H54 (cell line): ENCODE results near the gene MAGI1.
"Not testable (repeated sequence)": the region's sequence is repeated elsewhere in the genome, so short reads cannot be mapped to it uniquely, and the experiment has no call there.

Source experiments
- DNase-seq: peaks from one replicate; pipeline ENCODE4 v3.0.0; 2011; ENCODE audit warnings: low spot score, mixed read lengths; ENCODE audit not compliant: insufficient read length
- FAIRE-seq: peaks from 3 replicates; lab custom pipeline; 2011; peaks lifted over from hg19 to GRCh38; lab: Jason Lieb, UNC
- POLR2A ChIP-seq: IDR thresholded peaks from 2 replicates; pipeline ENCODE4 v1.6.1; 2011; ENCODE audit warnings: low read depth, mild to moderate bottlenecking, low read length

MAGI1 gene

DNA sequence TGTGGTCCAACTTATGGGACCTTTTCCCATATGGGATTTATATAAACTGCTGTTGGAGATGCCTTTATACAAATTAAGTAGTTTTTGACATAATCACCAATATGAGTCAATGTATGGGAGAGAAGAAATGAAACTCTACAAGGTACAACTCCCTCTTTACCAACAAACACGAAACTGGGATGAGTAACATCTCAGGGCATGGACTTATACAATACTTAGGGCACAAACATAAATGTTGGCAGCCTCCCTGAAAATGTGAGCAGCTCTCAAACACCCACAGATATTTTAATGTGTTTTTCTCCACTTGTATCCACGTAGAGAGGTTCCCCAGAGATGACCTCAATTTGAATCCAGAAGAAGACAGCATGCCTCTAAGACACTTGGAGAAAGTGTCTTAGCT is 161.6 kb downstream of the MAGI1 start:
- TF ChIP-seq POLR2A: no peak
- DNase-seq: no peak
- no peak for FAIRE-seq

DNA sequence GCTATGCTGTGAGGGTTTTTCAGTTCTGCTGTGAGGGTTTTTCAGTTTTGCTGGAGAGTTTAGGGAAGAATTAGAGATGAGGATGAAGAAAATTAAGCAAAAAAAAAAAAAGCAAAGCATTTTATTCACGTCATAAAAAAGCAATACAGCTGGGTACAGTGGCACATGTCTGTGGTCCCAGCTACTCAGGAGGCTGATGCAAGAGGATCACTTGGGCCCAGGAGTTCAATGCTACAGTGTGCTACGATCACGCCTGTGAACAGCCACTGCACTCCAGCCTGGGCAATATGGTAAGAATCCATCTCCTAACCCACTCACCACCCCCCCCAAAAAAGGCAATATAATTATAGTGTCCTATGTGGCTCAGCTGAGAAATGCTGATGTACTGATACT is 162.7 kb downstream of the MAGI1 start:
- TF ChIP-seq POLR2A: no peak
- DNase-seq (no peak), FAIRE-seq (no peak)

DNA sequence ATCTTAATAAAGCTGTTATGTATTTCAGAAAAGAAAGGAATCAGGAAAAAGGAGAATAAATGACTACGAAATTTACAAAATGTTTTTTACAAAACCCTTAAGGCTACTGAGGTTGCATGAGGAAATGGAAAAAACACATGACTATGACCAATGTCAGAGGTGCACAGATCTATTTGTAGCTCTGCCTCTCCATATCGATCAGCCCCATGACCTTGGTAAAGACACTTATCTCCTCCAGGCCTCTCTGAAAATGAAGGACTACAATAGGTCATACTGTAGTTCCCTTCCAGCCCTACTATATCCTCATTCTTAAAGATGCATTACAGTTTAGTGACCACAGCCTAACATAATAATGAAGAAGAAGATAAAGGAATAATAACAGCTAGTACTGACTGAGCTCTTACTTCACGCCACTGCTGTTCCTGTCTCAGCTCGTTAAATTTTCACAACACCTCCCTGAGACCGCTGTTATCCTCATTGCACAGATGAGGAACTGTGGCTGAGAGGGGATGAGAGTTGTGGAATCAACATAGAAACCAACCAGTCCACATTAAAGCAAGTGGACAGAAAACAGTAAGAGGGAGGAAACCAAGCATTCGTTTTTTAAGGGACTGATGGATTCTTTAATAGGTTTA is 163.2 kb downstream of the MAGI1 start:
- FAIRE-seq: no peak

DNA sequence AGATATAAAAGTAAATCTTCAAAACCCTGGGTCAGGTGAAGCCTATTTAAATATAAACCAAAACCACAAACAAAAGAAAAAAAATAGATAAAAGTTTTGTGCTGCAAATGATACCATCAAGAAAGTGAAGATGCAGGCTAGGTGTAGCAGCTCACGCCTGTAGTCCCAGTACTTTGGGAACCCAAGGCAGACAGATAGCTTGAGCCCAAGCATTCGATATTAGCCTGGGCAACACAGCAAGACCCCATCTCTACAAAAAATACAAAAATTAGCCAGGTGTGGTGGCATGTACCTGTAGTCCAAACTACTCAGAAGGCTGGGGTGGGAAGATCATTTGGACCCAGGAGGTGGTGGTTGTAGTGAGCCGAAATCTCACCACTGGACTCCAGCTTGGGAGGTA is 164.8 kb downstream of the MAGI1 start:
- TF ChIP-seq POLR2A: no peak
- FAIRE-seq (no peak), DNase-seq (no peak)

More for the DNA sequence above, 163.2 kb downstream of the MAGI1 start:
- no peak for TF ChIP-seq POLR2A
- no peak for DNase-seq

DNA sequence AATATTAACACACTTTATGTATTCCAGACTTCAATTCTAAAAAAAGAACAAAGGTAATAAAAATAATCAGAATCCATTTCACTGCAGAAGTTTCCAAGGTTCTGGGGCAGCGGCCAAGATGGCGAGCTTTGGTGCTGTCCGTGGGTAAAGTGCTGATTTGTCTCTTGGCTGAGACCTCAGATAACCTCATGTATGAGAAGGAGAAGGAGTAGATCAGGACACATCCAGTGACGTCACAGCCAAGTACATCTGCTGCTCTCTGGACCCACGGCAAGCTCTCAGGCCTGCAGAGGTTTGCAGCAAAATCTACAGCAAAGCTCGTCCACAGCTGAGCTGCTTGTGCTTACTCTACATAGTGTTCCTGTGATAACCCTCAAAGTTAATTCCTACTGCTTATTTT is 165.7 kb downstream of the MAGI1 start:
- no peak for TF ChIP-seq POLR2A
- DNase-seq (no peak), FAIRE-seq (no peak)

DNA sequence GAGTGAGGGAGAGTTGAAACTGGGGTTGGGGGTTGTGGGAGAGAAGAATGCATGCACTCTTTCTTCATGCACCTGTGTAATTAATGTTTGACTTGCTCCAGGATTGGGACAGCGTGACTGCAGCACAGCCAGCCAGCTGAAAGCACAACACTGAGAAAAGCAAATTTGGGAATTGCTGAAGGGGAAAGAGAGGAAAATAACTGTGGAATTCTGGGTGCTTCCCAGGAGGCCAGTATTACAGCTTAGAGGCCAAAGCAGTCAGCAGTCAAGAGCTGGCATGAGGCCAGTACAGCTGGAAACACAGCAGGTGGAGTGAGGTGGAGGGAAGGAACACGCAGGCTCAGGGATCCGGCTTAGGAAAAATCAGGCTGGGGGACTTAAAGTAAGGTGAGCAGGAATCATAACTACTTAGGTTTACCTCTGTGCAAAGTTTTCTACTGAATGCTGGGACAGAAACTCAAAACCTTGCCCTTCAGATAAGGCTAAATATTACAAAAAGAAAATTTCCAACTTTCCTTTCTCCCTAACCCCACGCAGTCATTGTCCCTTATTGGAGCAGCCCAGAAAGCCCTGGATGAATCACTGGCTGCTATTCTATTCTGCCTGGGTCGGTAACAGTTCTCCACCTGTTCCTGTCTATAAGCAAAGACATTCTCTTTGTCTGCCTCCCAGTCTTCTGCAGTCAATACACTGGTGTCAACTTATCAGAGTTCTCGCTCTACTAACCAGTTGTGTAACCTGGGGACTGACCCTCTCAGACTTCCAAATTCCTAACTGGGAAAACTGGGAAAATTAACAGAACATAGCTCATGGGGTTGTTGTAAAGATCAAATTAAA is 167.2 kb downstream of the MAGI1 start:
- no peak for DNase-seq
- TF ChIP-seq POLR2A: no peak
- no peak for FAIRE-seq

DNA sequence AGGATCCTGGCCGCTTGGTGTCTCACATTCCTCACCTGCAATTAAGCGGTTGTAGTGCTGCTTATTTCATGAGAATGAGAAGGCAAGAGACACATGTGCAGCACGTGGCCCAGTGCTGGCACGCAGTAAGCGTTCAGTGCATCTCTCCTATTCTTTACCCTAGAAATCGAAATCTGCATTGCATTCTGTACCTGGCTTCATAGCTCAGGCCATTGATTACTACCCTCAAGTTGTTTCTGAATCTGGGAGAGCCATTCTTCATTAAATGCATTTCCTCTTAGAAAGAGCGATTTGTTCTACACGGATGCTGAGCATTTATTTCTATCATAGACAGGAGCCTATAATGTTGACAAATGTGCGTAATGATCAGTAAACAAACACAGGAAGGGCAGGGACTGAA is 168.9 kb downstream of the MAGI1 start:
- FAIRE-seq (no peak), DNase-seq (no peak)
- no peak for TF ChIP-seq POLR2A

DNA sequence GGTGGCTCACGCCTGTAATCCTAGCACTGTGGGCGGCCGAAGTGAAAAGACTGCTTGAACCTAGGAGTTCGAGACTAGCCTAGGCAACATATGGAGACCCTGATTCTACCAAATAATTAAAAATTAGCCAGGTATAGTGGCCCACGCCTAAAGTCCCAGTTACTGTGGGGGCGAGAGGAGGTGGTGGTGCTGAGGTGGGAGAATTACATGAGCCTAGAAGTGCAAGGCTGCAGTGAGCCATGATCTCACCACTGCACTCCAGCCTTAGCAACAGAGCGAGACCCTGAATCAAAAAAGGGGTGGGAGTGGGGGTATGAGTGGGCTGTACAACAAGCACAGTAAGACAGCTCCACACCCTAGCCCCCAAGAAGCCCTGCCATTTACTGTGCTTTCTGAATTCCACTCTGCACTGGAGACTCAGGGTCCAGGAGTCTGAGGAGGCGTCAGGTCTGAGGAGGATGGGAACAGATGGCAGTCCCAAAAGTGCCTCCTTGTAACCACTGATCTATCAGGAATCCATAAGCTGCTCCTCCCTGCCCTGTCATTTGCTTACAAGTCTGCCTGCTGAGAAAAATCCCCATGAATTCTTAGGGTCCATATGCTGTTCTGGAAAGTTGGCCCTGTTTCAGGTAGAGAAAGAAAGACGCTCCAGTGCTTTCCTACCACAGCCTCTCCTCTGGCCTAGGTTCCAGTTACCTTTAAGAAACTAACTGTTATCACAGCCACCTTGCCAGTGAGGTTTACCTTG is 171.1 kb downstream of the MAGI1 start:
- DNase-seq (no peak), FAIRE-seq (no peak)
- TF ChIP-seq POLR2A: no peak

DNA sequence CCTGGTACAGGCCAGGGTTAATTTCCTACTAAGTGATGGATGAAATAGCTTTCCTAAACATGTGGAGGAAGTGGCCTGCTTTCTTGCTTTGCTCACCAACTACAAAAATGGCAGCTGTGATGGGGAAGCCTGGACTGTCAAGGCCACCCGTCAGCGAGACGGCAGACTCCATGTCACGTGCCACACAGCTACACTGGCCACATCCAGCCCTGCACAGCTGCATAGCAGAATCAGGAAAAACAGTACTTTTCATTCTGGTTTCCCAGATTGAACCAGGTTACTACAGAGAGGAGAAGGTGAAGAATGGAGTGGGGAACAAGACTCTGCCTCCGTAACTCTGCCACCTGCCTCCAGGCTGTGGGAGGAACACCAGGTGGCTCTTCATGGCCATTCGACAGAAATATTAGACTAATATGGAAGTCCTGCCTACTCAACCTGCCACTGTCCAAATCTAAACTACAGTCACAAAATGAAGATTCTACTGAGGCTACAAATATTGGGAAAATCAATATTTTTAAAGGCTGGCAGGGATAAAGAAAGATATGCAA is 174.3 kb downstream of the MAGI1 start:
- no peak for FAIRE-seq
- no peak for DNase-seq
- no peak for TF ChIP-seq POLR2A

DNA sequence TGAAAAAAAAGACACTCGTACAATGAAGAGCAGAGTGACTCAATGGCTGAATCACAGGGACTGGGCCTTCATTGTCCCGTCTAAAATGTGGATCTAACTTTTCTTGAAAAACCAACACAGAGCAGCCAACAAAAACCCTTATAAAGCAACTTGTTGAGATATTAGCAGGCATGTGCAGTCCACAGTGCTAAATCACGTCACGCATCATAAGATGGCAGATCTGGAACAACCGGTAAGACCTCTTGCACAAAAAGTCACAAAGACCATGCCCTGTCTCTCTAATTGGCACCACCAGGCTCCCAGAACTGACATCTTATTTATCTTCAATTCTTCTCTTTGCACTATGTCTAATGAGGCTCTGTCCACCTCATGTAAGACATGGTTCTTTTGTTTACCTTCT is 177.0 kb downstream of the MAGI1 start:
- DNase-seq: no peak

DNA sequence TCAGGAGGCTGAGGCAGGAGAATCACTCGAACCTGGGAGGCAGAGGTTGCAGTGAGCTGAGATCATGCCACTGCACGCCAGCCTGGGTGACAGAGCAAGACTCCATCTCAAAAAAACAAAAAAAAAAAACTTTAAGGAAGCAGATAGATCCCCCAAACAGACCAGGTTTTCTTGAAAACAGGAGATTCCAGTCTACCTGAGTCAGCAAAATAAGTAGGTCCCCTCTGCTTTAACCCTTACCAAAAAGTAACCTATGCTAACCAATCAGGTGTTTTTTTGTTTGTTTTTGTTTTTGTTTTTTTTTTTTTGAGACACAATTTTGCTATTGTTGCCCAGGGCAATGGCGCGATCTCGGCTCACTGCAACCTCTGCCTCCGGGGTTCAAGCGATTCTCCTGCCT is 179.1 kb downstream of the MAGI1 start:
- not testable (repeated sequence) for FAIRE-seq, DNase-seq

More for the DNA sequence above, 177.0 kb downstream of the MAGI1 start:
- TF ChIP-seq POLR2A: no peak
- no peak for FAIRE-seq

DNA sequence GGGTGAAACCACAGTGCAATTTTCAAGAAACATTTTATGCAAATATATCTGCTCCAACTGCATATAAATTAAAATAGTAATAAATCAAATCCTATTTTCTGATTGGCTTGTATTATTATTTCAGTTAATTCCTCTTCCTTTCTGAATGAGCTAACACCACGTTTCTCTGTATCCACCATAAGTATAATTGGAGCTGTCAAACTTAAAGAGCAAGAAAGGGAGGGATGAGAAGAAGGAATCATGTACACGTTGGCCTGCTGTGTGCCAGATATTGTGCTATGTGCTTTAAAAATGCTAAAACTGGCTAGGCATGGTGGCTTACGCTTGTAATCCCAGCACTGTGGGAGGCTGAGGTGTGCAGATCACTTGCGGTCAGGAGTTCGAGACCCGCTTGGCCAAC is 180.0 kb downstream of the MAGI1 start:
- DNase-seq (no peak), FAIRE-seq (no peak)
- TF ChIP-seq POLR2A: no peak

DNA sequence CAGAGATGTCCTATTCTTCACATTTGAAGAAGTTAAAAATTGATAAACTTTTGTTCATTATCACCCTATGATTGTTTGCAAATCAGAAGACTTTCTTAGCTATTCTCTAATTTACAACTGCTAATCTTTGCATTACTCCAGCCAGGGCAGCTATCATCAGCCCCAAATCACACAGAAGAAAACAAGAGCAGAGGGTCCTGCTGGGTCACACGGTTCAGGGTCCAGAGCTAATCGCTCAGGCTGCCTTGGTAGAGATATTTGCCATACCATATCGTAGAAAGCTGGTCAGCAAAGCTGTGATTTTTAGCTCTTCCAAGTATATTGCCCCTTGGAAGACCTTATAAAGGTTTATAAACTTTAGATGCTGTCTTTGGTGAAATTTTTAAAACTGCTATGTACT is 181.4 kb downstream of the MAGI1 start:
- FAIRE-seq (no peak), DNase-seq (no peak)
- no peak for TF ChIP-seq POLR2A

DNA sequence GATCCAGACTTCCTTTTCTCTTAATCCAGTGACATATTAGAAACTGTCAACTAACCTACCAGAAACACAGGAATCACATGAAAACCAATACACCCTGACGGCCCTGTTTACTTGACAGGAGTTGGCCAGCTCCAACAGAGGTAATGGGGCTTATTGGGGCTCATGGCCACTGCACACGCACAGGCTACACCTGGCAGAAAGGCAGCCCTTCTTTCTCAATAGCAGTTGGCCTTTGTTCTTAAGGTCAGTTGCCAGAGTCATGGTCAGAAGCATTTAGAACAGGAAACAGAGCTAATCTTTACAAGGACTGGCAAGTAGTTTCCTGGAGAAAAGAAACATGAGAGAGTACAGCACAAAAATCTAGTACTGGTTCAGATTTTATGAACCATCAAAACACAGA is 181.8 kb downstream of the MAGI1 start:
- no peak for DNase-seq
- no peak for TF ChIP-seq POLR2A
- FAIRE-seq: no peak
